T follicular helper cell (primary cell): Measurements from ENCODE around the gene MFN2.

Experiments used
- DNase-seq: peaks from one replicate; pipeline ENCODE4 v3.0.0-alpha.2; 2020; ENCODE audit warnings: low read depth

MFN2 gene

GRCh38 chr1:11960276-11960675, 20.0 kb upstream of the MFN2 start:
- no peak for DNase-seq

- DNase-seq, result no peak
These were observed 19.5 kb upstream of the MFN2 start for GRCh38 chr1:11960715-11961114.

GRCh38 chr1:11961230-11961629, 19.0 kb upstream of the MFN2 start:
- no peak for DNase-seq

- no peak for DNase-seq
These were observed 16.6 kb upstream of the MFN2 start for GRCh38 chr1:11963622-11964021.

- no peak for DNase-seq
These were observed 15.6 kb upstream of the MFN2 start for GRCh38 chr1:11964656-11965055.

GRCh38 chr1:11967028-11967547, 13.2 kb upstream of the MFN2 start:
- DNase-seq, result no peak

GRCh38 chr1:11970441-11971185, 9.6 kb upstream of the MFN2 start:
- no peak for DNase-seq

GRCh38 chr1:11977625-11978024, 2.6 kb upstream of the MFN2 start:
- DNase-seq, result no peak

- DNase-seq, result no peak
These were observed 1.9 kb upstream of the MFN2 start for GRCh38 chr1:11978301-11978700.

GRCh38 chr1:11979028-11979850, 1.0 kb upstream of the MFN2 start:
- no peak for DNase-seq

- DNase-seq, result no peak
These were observed 380 bp downstream of the MFN2 start for GRCh38 chr1:11980676-11980972.

GRCh38 chr1:11981378-11982009, 1.2 kb downstream of the MFN2 start:
- no peak for DNase-seq

GRCh38 chr1:11982010-11982392, 1.8 kb downstream of the MFN2 start:
- DNase-seq, result no peak

GRCh38 chr1:11984121-11984520, 3.9 kb downstream of the MFN2 start:
- DNase-seq, result no peak

GRCh38 chr1:11984576-11984975, 4.3 kb downstream of the MFN2 start:
- DNase-seq, result no peak

GRCh38 chr1:11985171-11985570, 4.9 kb downstream of the MFN2 start:
- DNase-seq, result no peak

- DNase-seq, result no peak
These were observed 5.6 kb downstream of the MFN2 start for GRCh38 chr1:11985851-11986250.

- DNase-seq, result no peak
These were observed 9.4 kb downstream of the MFN2 start for GRCh38 chr1:11989669-11990068.

GRCh38 chr1:11990303-11991032, 10.2 kb downstream of the MFN2 start:
- DNase-seq, result no peak

- no peak for DNase-seq
These were observed 11.9 kb downstream of the MFN2 start for GRCh38 chr1:11991969-11992676.

- DNase-seq, result no peak
These were observed 17.0 kb downstream of the MFN2 start for GRCh38 chr1:11997081-11997850.
